Epithelial cell of alveolus of lung (primary cell): Measurements from ENCODE around the gene PTX4. TPM values are rescaled to one million over a fixed set of nuclear protein-coding genes. Genes with fewer than 3 reads are reported as not detected.

Experiments
- total RNA-seq: library from RNA; depleted of rRNA; stranded (reverse); fragments of >200 nt; gene quantifications from 2 replicates; pipeline ENCODE4 v1.2.1, GENCODE V29; 2015

PTX4 gene
- total RNA-seq = not detected in 2 replicates

GRCh38 chr16:1488619-1489018 is at the start of gene PTX4:
Gene PTX4 (minus strand): TSS chr16:1488944. CDS start chr16:1488909, 35 bp downstream.

GRCh38 chr16:1533443-1533951 is 44.8 kb upstream of the PTX4 start, which contains the start of gene TMEM204:
Gene TMEM204 (plus strand): TSS chr16:1533666. CDS start chr16:1534276, 610 bp downstream.

GRCh38 chr16:1492923-1493745 is 4.4 kb upstream of the PTX4 start, which contains the start of gene TELO2:
Gene TELO2 (plus strand): TSS chr16:1493360. CDS start chr16:1494282, 922 bp downstream.

GRCh38 chr16:1474796-1475551 is 13.8 kb downstream of the PTX4 start, which contains the start of gene CLCN7:
Gene CLCN7 (minus strand): TSS chr16:1475028. CDS start chr16:1474974, 54 bp downstream.

GRCh38 chr16:1443980-1444729 is 44.6 kb downstream of the PTX4 start, which contains the start of gene CCDC154:
Gene CCDC154 (minus strand): TSS chr16:1444556. CDS start chr16:1444322, 234 bp downstream.

Other genes with a start within 250 kb of the PTX4 start
- not detected in 2 replicates for gene TPSAB1, start 248.2 kb downstream of the PTX4 start, total RNA-seq
- gene TPSD1, start 232.9 kb downstream of the PTX4 start, total RNA-seq = not detected in 2 replicates
- gene UBE2I, start 179.3 kb downstream of the PTX4 start, total RNA-seq = 69.0 and 69.3 TPM in 2 replicates
- 0.52 and 2.4 TPM in 2 replicates for gene BAIAP3, start 155.3 kb downstream of the PTX4 start, total RNA-seq
- gene TSR3, start 137.1 kb downstream of the PTX4 start, total RNA-seq = 42.1 and 84.8 TPM in 2 replicates
- 32.6 and 38.9 TPM in 2 replicates for gene GNPTG, start 137.0 kb downstream of the PTX4 start, total RNA-seq
- gene UNKL, start 74.2 kb downstream of the PTX4 start, total RNA-seq = 9.4 and 25.2 TPM in 2 replicates
- 18.4 and 19.4 TPM in 2 replicates for gene UQCC4, start 68.2 kb downstream of the PTX4 start, total RNA-seq
- gene PERCC1, start 57.9 kb downstream of the PTX4 start, total RNA-seq = not detected in 2 replicates
- gene CCDC154, start 44.4 kb downstream of the PTX4 start, total RNA-seq = 0.80 TPM in 1 of 2 replicates, not detected in the other
- gene CLCN7, start 13.9 kb downstream of the PTX4 start, total RNA-seq = 36.4 and 41.1 TPM in 2 replicates
- gene TELO2, start 4.4 kb upstream of the PTX4 start, total RNA-seq = 15.0 and 31.0 TPM in 2 replicates
- 15.6 and 18.5 TPM in 2 replicates for gene TMEM204, start 44.7 kb upstream of the PTX4 start, total RNA-seq
- 10.2 and 18.0 TPM in 2 replicates for gene IFT140, start 123.1 kb upstream of the PTX4 start, total RNA-seq
- gene CRAMP1, start 123.4 kb upstream of the PTX4 start, total RNA-seq = 5.6 and 11.0 TPM in 2 replicates
- 30.2 and 49.1 TPM in 2 replicates for gene JPT2, start 189.3 kb upstream of the PTX4 start, total RNA-seq
- gene MAPK8IP3, start 217.3 kb upstream of the PTX4 start, total RNA-seq = 13.8 and 63.4 TPM in 2 replicates